ENCODE data around the gene SLC17A7.
"Not testable (repeated sequence)": the region's sequence is repeated elsewhere in the genome, so short reads cannot be mapped to it uniquely, and the experiment has no call there.

The SLC17A7 gene

GRCh38 chr19:49453757-49454240, 12.5 kb upstream of the SLC17A7 start:
- H3K4me1 ChIP-seq, result peaks cover 58 to 80% (median 68%) of the 10 kb centered on the region in 10 experiments
- no peaks in the 10 kb centered on the region for H3K9me3 ChIP-seq (replicated peaks in 1 of 11)
- peak overlapping the region; percentile 89 to 98 (median 96) for H3K9ac ChIP-seq
- H3K36me3 ChIP-seq, result peaks cover 7 to 47% (median 25%) of the 10 kb centered on the region in 11 experiments; a peak in 19 of 22 replicates
- H3K4me2 ChIP-seq, result peak overlapping the region; percentile 83 to 97 (median 92)
- H3K27ac ChIP-seq, result peak overlapping the region; percentile 96 to 99 (median 98)
- no peaks in the 10 kb centered on the region for H3K27me3 ChIP-seq
- no peak for TF ChIP-seq Cebpa-rat (IDR thresholded peaks at IDR 0.05)
- peak overlapping the region; percentile 71 to 96 (median 82) for H3K4me3 ChIP-seq
- H4K20me1 ChIP-seq, result peaks cover 0 to 2% (median 0%) of the 10 kb centered on the region in 11 experiments; a peak in 2 of 22 replicates

- H3K9me3 ChIP-seq (replicated peaks in 1 of 11), result no peaks in the 10 kb centered on the region
- H3K27ac ChIP-seq, result peak within 1 kb of the TSS; percentile 96 to 99 (median 98)
- no peaks in the 10 kb centered on the region for H3K27me3 ChIP-seq
- peaks cover 13 to 52% (median 30%) of the 10 kb centered on the region in 11 experiments; a peak in 20 of 22 replicates for H3K36me3 ChIP-seq
- H3K4me3 ChIP-seq, result peak within 1 kb of the TSS; percentile 71 to 96 (median 82)
- peaks cover 58 to 80% (median 68%) of the 10 kb centered on the region in 10 experiments for H3K4me1 ChIP-seq
- peak within 1 kb of the TSS; percentile 83 to 97 (median 92) for H3K4me2 ChIP-seq
- H4K20me1 ChIP-seq, result peaks cover 0 to 8% (median 0%) of the 10 kb centered on the region in 11 experiments; a peak in 4 of 22 replicates
- H3K9ac ChIP-seq, result peak within 1 kb of the TSS; percentile 89 to 98 (median 96)
- no peak for TF ChIP-seq Cebpa-rat (IDR thresholded peaks at IDR 0.05)
Measured at GRCh38 chr19:49453013-49453756, 11.9 kb upstream of the SLC17A7 start, which contains the start of gene ALDH16A1. TSS of gene ALDH16A1 (plus strand) at chr19:49453225. CDS start at chr19:49453332, 107 bp downstream.

- peaks cover 0 to 24% (median 9%) of the 10 kb centered on the region in 11 experiments; a peak in 9 of 22 replicates for H4K20me1 ChIP-seq
- peak within 1 kb of the TSS; percentile 71 to 96 (median 84) for H3K4me3 ChIP-seq
- H3K27ac ChIP-seq, result peak within 1 kb of the TSS; percentile 96 to 99 (median 98)
- TF ChIP-seq Cebpa-rat (IDR thresholded peaks at IDR 0.05), result no peak
- H3K36me3 ChIP-seq, result peaks cover 28 to 54% (median 36%) of the 10 kb centered on the region in 11 experiments
- H3K9ac ChIP-seq, result peak within 1 kb of the TSS; percentile 89 to 98 (median 96)
- no peaks in the 10 kb centered on the region for H3K9me3 ChIP-seq (replicated peaks in 1 of 11)
- H3K4me1 ChIP-seq, result peaks cover 63 to 80% (median 70%) of the 10 kb centered on the region in 10 experiments
- no peaks in the 10 kb centered on the region for H3K27me3 ChIP-seq
- peak within 1 kb of the TSS; percentile 80 to 98 (median 94) for H3K4me2 ChIP-seq
Measured at GRCh38 chr19:49451430-49452181, 10.3 kb upstream of the SLC17A7 start, which contains the start of gene PIH1D1. TSS of gene PIH1D1 (minus strand) at chr19:49451814. CDS start at chr19:49451574, 240 bp downstream.

GRCh38 chr19:49450405-49450804, 9.1 kb upstream of the SLC17A7 start:
- TF ChIP-seq Cebpa-rat (IDR thresholded peaks at IDR 0.05), result no peak
- Histone ChIP-seq H4K20me1 (peaks cover 0 to 31% (median 9%) of the 10 kb centered on the region in 11 experiments; a peak in 9 of 22 replicates), H3K4me1 (peaks cover 71 to 80% (median 76%) of the 10 kb centered on the region in 10 experiments), H3K4me2 (peak overlapping the region; percentile 80 to 98 (median 93)), H3K36me3 (peaks cover 24 to 51% (median 31%) of the 10 kb centered on the region in 11 experiments), H3K9me3 (replicated peaks in 1 of 11) (no peaks in the 10 kb centered on the region), H3K4me3 (peak overlapping the region; percentile 71 to 96 (median 83)), H3K27me3 (no peaks in the 10 kb centered on the region), H3K27ac (peak overlapping the region in 10 of 11 experiments; percentile 82 to 99 (median 98); a peak in 19 of 22 replicates), H3K9ac (peak overlapping the region; percentile 80 to 98 (median 89))

GRCh38 chr19:49448432-49448786, 7.1 kb upstream of the SLC17A7 start:
- Histone ChIP-seq H3K9ac (peak overlapping the region; percentile 5 to 59 (median 27); a peak in 14 of 22 replicates), H3K36me3 (peaks cover 23 to 46% (median 31%) of the 10 kb centered on the region in 11 experiments), H3K4me3 (no peak overlapping the region), H3K27ac (peak overlapping the region in 2 of 11 experiments; percentile 29 to 34; a peak in 1 of 22 replicates), H4K20me1 (peaks cover 0 to 31% (median 9%) of the 10 kb centered on the region in 11 experiments; a peak in 9 of 22 replicates), H3K4me1 (peaks cover 70 to 82% (median 78%) of the 10 kb centered on the region in 10 experiments), H3K4me2 (peak overlapping the region; percentile 51 to 93 (median 64); a peak in 21 of 22 replicates), H3K27me3 (no peaks in the 10 kb centered on the region), H3K9me3 (replicated peaks in 1 of 11) (no peaks in the 10 kb centered on the region)
- no peak for TF ChIP-seq Cebpa-rat (IDR thresholded peaks at IDR 0.05)

GRCh38 chr19:49447485-49448431, 6.4 kb upstream of the SLC17A7 start:
- no peak overlapping the region for H3K4me3 ChIP-seq
- TF ChIP-seq Cebpa-rat (IDR thresholded peaks at IDR 0.05), result no peak
- peaks cover 0 to 31% (median 9%) of the 10 kb centered on the region in 11 experiments; a peak in 9 of 22 replicates for H4K20me1 ChIP-seq
- H3K4me1 ChIP-seq, result peaks cover 70 to 82% (median 78%) of the 10 kb centered on the region in 10 experiments
- peak overlapping the region in 2 of 11 experiments; percentile 29 to 34; a peak in 1 of 22 replicates for H3K27ac ChIP-seq
- H3K4me2 ChIP-seq, result peak overlapping the region; percentile 51 to 93 (median 64)
- H3K27me3 ChIP-seq, result peaks cover 0 to 2% (median 0%) of the 10 kb centered on the region in 11 experiments; a peak in 5 of 22 replicates
- H3K36me3 ChIP-seq, result peaks cover 23 to 46% (median 31%) of the 10 kb centered on the region in 11 experiments
- H3K9ac ChIP-seq, result peak overlapping the region in 10 of 11 experiments; percentile 5 to 59 (median 32); a peak in 13 of 22 replicates
- H3K9me3 ChIP-seq (replicated peaks in 1 of 11), result no peaks in the 10 kb centered on the region

GRCh38 chr19:49445997-49446396, 4.7 kb upstream of the SLC17A7 start:
- H3K9me3 ChIP-seq (replicated peaks in 1 of 11), result no peaks in the 10 kb centered on the region
- H3K4me3 ChIP-seq, result no peak overlapping the region
- no peak for TF ChIP-seq Cebpa-rat (IDR thresholded peaks at IDR 0.05)
- H3K4me1 ChIP-seq, result peaks cover 75 to 87% (median 79%) of the 10 kb centered on the region in 10 experiments
- peak overlapping the region in 3 of 11 experiments; percentile 38 to 49 (median 41); a peak in 2 of 22 replicates for H3K9ac ChIP-seq
- peaks cover 23 to 46% (median 31%) of the 10 kb centered on the region in 11 experiments for H3K36me3 ChIP-seq
- peaks cover 0 to 31% (median 10%) of the 10 kb centered on the region in 11 experiments; a peak in 9 of 22 replicates for H4K20me1 ChIP-seq
- peak overlapping the region in 10 of 11 experiments; percentile 51 to 93 (median 63); a peak in 16 of 22 replicates for H3K4me2 ChIP-seq
- peaks cover 15 to 20% (median 16%) of the 10 kb centered on the region in 11 experiments for H3K27me3 ChIP-seq
- H3K27ac ChIP-seq, result peak overlapping the region in 4 of 11 experiments; percentile 13 to 34 (median 25); a peak in 2 of 22 replicates

GRCh38 chr19:49444100-49444700, 2.9 kb upstream of the SLC17A7 start:
- peaks cover 0 to 35% (median 17%) of the 10 kb centered on the region in 11 experiments; a peak in 10 of 22 replicates for H4K20me1 ChIP-seq
- H3K4me2 ChIP-seq, result peak overlapping the region; percentile 78 to 98 (median 94)
- peak overlapping the region in 6 of 10 experiments; percentile 62 to 70 (median 66); a peak in 7 of 20 replicates for H3K4me3 ChIP-seq
- peaks cover 33 to 38% (median 34%) of the 10 kb centered on the region in 11 experiments for H3K27me3 ChIP-seq
- H3K9me3 ChIP-seq (replicated peaks in 1 of 11), result not testable (repeated sequence)
- H3K9ac ChIP-seq, result peak overlapping the region in 1 of 11 experiments; percentile 76; a peak in 4 of 22 replicates
- peak overlapping the region in 1 of 11 experiments; percentile 64; a peak in 1 of 22 replicates for H3K27ac ChIP-seq
- H3K36me3 ChIP-seq, result peaks cover 19 to 34% (median 28%) of the 10 kb centered on the region in 11 experiments
- H3K4me1 ChIP-seq, result peaks cover 60 to 74% (median 64%) of the 10 kb centered on the region in 10 experiments
